ENCODE measurements around the gene CEACAM8.

The CEACAM8 gene

GRCh38 chr19:42601811-42602443 is 7.2 kb upstream of the CEACAM8 start:
- TF ChIP-seq POLR2A (IDR thresholded peaks at IDR 0.05; ENCODE audit: low read depth, low read length), result 0 out of 2 replicates have a peak, but pooled peaks have one; percentile 13
- DNase-seq (ENCODE audit: insufficient read length, low spot score) (peak; percentile 59), FAIRE-seq (no peak)

GRCh38 chr19:42596391-42597072 is 1.8 kb upstream of the CEACAM8 start:
- FAIRE-seq, result no peak
- DNase-seq (ENCODE audit: insufficient read length, low spot score), result peak; percentile 49
- no peak for TF ChIP-seq POLR2A (IDR thresholded peaks at IDR 0.05; ENCODE audit: low read depth, low read length)

- FAIRE-seq (no peak), DNase-seq (ENCODE audit: insufficient read length, low spot score) (no peak)
- no peak for TF ChIP-seq POLR2A (IDR thresholded peaks at IDR 0.05; ENCODE audit: low read depth, low read length)
Observed at GRCh38 chr19:42595550-42596172, 937 bp upstream of the CEACAM8 start.

- FAIRE-seq (no peak), DNase-seq (ENCODE audit: insufficient read length, low spot score) (no peak)
- no peak for TF ChIP-seq POLR2A (IDR thresholded peaks at IDR 0.05; ENCODE audit: low read depth, low read length)
Observed at GRCh38 chr19:42589792-42590191, 4.9 kb downstream of the CEACAM8 start.

- FAIRE-seq, result no peak
- TF ChIP-seq POLR2A (IDR thresholded peaks at IDR 0.05; ENCODE audit: low read depth, low read length), result no peak
- no peak for DNase-seq (ENCODE audit: insufficient read length, low spot score)
Observed at GRCh38 chr19:42584466-42584865, 10.3 kb downstream of the CEACAM8 start.

GRCh38 chr19:42577016-42577415 is 17.7 kb downstream of the CEACAM8 start:
- FAIRE-seq (no peak), DNase-seq (ENCODE audit: insufficient read length, low spot score) (no peak)
- TF ChIP-seq POLR2A (IDR thresholded peaks at IDR 0.05; ENCODE audit: low read depth, low read length), result no peak

GRCh38 chr19:42576241-42576640 is 18.5 kb downstream of the CEACAM8 start:
- FAIRE-seq (no peak), DNase-seq (ENCODE audit: insufficient read length, low spot score) (no peak)
- no peak for TF ChIP-seq POLR2A (IDR thresholded peaks at IDR 0.05; ENCODE audit: low read depth, low read length)

- TF ChIP-seq POLR2A (IDR thresholded peaks at IDR 0.05; ENCODE audit: low read depth, low read length), result no peak
- no peak for FAIRE-seq
- no peak for DNase-seq (ENCODE audit: insufficient read length, low spot score)
Observed at GRCh38 chr19:42573642-42574041, 21.1 kb downstream of the CEACAM8 start.

GRCh38 chr19:42571116-42571515 is 23.6 kb downstream of the CEACAM8 start:
- no peak for DNase-seq (ENCODE audit: insufficient read length, low spot score)
- no peak for FAIRE-seq

GRCh38 chr19:42569193-42569592 is 25.5 kb downstream of the CEACAM8 start:
- FAIRE-seq (no peak), DNase-seq (ENCODE audit: insufficient read length, low spot score) (no peak)
- TF ChIP-seq POLR2A (IDR thresholded peaks at IDR 0.05; ENCODE audit: low read depth, low read length), result no peak

More at GRCh38 chr19:42571116-42571515, 23.6 kb downstream of the CEACAM8 start:
- no peak for TF ChIP-seq POLR2A (IDR thresholded peaks at IDR 0.05; ENCODE audit: low read depth, low read length)

- no peak for TF ChIP-seq POLR2A (IDR thresholded peaks at IDR 0.05; ENCODE audit: low read depth, low read length)
- DNase-seq (ENCODE audit: insufficient read length, low spot score) (no peak), FAIRE-seq (no peak)
Observed at GRCh38 chr19:42568006-42568405, 26.7 kb downstream of the CEACAM8 start.

- TF ChIP-seq POLR2A (IDR thresholded peaks at IDR 0.05; ENCODE audit: low read depth, low read length), result no peak
- no peak for DNase-seq (ENCODE audit: insufficient read length, low spot score)
- FAIRE-seq, result no peak
Observed at GRCh38 chr19:42567567-42567966, 27.2 kb downstream of the CEACAM8 start.

- peak; percentile 60 for DNase-seq (ENCODE audit: insufficient read length, low spot score)
- no peak for TF ChIP-seq POLR2A (IDR thresholded peaks at IDR 0.05; ENCODE audit: low read depth, low read length)
Observed at GRCh38 chr19:42563352-42564210, 31.1 kb downstream of the CEACAM8 start.

GRCh38 chr19:42561512-42561911 is 33.2 kb downstream of the CEACAM8 start:
- FAIRE-seq, result no peak
- DNase-seq (ENCODE audit: insufficient read length, low spot score), result no peak
- TF ChIP-seq POLR2A (IDR thresholded peaks at IDR 0.05; ENCODE audit: low read depth, low read length), result no peak

More at GRCh38 chr19:42563352-42564210, 31.1 kb downstream of the CEACAM8 start:
- FAIRE-seq, result peak; percentile 15
